HS-27A (cell line): ENCODE results near the gene ACOT2.
"Not testable (repeated sequence)": the region's sequence is repeated elsewhere in the genome, so short reads cannot be mapped to it uniquely, and the experiment has no call there.

ENCODE experiments used
- DNase-seq: peaks from one replicate; pipeline ENCODE4 v3.0.0-alpha.2; 2012; ENCODE audit warnings: low read depth, missing footprints

Gene ACOT2

DNA sequence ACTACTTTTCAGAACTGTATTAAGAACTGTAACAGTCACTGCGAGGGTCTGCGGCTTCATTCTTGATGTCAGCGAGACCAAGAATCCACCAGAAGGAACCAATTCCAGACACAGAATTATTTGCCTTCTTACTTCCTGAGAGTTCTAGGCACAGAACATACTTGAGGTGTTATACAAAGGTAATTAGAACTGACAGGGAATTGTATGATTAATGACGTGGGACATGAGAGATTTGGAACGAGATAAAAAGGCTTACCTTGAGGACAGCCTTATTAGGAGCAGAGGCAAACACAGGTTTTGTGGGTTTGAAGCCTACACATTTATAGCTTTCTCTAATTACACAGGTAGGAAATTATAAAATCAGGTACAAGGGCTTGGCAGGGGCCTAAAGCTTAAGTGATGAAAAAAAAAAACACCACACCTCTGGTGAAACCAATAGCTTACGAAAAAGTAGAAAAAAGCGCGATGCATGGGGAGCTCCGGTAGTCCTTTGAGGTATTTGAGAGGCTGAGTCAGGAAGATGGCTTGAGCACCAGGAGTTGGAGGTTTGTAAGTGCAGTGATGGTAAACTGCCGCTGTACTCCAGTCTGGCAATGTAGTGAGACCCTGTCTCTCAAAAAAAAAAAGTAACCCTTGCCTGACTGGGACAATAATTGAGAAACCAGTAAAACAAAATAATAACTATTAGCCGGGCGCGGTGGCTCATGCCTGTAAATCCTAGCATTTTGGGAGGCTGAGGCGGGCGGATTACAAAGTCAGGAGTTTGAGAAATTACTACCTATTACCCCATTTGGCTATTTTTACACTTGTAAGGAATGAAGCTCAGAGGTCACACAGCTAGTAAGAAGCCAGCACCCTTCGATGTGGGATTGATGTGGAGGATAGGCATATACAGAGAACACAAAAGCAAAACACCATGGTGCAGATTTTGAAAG lies 795 bp upstream of the ACOT2 start:
- DNase-seq, result no peak

DNA sequence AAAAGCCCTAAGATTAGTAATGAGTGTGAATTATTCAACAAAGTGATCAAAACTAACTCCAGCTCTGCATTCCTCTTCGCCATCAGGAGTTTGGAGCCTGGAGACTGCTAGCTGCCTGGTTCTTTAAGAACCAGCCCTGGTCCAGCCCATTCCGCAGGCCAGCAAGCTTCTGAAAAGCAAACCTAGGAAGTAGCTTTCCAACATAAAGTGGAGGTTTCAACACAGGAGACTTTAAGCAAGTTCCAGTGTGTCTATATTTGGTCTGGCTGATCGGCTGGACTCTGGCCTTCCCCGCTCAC lies 178 bp upstream of the ACOT2 start:
- DNase-seq, result not testable (repeated sequence)

DNA sequence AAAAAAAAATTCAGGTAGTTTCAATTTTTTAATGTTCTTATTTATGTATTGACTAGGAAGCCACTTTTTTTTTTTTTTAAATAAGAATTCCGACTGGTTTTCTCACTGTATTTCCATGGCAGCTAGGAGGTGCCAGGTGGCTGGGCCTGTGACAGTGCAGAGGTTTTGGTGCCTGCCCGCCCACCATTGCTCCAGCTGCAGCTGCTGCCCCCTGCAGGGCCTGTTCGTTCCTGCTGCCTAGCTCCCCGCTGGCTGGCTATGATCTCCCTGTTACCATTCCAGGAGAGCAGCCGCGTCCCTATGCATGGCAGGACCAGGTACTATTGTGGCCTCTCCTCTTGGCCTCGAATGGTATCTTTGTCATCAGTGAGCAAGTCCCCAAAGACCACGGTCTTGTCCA lies 1.9 kb downstream of the ACOT2 start:
- not testable (repeated sequence) for DNase-seq

DNA sequence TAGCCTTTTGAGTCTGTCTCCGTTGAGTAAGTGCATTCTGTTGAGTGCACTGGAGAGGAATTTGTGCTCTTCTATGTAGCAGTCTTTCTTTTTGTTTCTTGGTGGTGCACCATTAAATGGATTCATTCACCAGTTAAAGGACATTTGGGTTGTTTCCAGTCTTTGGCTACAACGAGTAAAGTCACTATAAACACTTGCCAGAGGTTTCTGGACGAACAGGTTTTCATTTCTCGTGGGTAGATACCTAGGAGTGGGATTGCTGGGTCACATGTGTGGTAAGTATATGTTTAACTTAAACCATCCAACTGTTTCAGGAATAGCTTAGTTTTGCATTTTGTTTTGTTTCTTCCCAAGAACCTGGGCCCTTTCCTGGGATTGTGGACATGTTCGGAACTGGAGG lies 4.0 kb downstream of the ACOT2 start:
- DNase-seq, result not testable (repeated sequence)

DNA sequence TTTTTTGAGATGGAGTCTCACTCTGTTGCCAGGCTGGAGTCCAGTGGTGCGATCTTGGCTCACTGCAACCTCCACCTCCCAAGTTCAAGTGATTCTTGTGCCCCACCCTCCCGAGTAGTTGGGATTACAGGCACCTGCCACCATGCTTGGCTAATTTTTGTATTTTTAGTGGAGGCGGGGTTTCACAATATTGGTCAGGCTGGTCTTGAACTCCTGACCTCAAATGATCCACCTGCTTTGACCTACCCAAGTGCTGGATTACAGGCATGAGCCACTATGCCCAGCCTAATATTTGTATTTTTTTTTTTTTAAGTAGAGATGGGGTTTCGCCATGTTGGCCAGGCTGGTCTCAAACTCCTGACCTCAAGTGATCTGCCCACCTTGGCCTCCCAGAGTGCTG lies 4.7 kb downstream of the ACOT2 start:
- DNase-seq, result not testable (repeated sequence)

DNA sequence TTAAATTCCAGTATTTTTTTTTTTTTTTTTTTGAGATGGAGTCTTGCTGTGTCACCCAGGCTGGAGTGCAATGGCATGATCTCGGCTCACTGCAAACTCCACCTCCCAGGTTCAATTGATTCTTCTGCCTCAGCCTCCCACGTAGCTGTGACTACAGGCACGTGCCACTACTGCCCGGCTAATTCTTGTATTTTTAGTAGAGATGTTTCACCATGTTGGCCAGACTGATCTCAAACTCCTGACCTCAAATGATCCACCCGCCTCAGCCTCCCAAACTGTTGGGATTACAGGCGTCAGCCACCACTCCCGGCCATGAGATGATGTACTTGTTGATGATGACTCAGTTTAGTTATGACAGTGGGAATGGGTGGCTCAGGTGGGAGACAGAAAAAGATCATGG lies 5.2 kb downstream of the ACOT2 start:
- DNase-seq, result not testable (repeated sequence)

DNA sequence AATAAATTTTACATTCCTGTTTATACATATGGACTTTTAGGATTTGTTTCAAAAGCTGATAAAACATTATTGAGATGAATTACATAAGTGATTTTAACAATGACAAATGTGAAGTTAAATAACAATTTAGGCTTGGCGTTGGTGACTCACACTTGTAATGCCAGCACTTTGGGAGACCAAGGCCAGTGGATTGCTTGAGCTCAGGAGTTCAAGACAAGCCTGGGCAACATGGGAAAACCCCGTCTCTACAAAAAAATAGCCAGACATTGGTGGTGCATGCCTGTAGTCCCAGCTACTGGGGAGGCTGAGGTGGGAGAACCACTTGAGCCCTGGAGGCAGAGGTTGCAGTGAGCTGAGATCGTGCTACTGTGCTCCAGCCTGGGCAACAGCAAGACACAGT lies 7.4 kb downstream of the ACOT2 start:
- no peak for DNase-seq

DNA sequence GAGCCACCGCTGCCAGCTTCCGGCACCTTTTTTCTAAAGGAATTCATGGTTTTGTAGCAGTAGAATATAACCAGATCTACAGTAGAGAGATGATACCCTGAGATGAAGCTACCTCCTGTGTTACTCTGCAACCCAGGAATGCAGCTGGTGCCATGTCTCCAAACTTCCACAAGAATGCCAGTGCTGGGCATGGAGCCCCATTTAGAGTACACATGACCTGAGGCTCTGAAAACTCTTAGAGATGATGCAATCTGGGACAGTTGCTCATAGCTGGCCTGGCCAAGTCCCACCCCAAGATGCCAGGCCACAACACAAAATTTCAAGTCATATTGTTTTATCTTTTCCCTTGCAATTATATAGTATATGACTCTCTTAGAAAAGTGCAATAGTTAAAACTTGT lies 8.2 kb downstream of the ACOT2 start:
- DNase-seq, result not testable (repeated sequence)

DNA sequence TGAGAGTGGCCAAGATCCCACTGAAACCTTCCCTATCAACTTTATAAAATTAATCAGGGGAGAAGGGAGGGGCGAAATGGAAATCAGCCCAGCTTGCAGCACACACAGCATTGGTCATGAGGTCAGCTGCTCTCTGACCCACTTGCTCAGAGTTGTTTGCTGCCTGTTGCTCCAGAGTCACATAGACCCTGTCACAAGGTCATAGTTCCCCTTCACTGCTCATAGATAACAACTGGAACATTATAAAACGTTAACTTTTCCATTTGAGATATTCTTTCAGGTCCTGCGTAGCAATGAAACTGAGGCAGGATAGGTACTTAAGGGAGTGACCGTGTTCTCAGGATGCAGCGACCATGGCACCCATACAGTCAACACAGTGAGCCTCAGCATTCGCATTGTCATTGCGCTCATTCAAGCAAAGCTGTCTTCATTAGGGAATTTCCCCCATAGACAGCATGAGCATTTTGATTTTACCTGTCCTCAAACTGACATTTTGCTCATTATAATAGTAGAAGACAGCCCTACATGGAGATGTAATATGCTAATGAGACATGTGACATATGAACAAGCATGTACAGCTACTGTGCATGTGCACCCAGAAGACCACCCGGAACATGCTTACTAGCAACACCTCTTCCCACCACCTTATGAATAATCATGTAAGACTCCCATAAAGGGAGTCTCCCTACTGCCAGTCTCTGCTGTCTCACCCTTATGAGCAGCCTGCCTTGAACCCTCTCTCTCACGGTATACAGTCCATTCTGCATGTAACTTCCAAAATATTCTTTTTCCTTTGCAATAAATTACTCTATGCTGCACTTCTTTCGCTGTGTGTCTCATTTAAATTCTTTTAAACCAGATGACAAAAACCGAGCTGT lies 13.3 kb downstream of the ACOT2 start:
- not testable (repeated sequence) for DNase-seq

DNA sequence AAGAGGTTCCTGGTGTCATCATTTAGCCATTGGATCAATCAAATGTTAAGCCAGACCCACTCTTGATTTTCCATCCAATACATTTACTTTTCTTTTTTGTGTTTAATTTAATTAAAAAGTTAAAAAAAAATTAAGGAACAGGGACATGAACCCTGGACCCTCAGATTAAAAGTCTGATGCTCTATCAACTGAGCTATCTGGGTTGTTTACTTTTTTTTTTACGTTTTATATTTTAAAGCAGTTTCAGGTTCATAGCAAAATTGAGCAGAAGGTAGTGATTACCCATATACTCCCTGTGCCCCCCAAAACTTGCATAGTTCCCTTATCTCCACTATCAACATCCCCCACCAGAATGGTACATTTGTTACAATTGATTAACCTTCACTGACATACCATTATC lies 19.7 kb downstream of the ACOT2 start:
- no peak for DNase-seq

DNA sequence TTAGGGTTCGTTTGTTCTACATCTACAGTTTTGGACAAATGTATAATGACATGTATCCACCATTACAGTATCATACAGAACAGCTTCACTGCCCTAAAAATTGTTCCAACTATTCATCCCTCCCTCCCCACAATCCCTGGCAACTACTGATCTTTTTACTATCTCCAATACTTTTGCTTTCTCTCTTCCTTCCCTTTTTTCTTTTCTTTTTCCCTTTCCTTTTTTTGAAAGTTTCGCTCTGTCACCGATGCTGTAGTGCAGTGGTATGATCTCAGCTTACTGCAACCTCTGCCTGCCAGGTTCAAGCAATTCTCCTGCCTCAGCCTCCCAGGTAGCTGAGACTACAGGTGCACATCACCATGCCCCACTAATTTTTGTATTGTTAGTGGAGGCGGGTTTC lies 20.1 kb downstream of the ACOT2 start:
- no peak for DNase-seq

DNA sequence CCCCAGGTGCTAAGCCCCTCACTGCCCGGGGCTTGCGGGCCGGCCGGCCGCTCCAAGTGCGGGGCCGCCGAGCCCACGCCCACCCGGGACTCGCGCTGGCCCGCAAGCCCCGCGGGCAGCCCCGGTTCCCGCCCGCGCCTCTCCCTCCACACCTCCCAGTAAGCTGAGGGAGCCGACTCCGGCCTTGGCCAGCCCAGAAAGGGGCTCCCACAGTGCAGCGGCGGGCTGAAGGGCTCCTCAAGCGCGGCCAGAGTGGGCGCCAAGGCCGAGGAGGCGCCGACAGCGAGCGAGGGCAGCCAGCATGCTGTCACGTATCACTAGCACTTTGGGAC lies 21.6 kb downstream of the ACOT2 start:
- not testable (repeated sequence) for DNase-seq

DNA sequence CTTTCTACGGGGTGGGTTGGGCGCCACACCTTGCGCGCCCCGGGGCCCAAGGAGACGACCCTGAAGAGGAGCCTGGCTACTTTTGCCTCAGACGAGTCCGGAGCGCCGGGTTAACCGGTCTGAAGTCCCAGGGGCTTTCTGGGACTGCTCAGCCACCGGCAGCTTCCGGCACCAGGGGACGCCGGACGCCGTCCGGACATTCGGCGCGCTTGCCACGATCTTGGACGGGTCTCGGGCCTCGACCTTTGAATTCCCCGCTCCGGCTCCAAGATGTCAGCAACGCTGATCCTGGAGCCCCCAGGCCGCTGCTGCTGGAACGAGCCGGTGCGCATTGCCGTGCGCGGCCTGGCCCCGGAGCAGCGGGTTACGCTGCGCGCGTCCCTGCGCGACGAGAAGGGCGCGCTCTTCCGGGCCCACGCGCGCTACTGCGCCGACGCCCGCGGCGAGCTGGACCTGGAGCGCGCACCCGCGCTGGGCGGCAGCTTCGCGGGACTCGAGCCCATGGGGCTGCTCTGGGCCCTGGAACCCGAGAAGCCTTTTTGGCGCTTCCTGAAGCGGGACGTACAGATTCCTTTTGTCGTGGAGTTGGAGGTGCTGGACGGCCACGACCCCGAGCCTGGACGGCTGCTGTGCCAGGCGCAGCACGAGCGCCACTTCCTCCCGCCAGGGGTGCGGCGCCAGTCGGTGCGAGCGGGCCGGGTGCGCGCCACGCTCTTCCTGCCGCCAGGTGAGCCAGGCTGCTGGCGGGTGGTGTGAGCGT lies 22.9 kb downstream of the ACOT2 start, which contains the start of gene ACOT4:
ACOT4 (plus strand) TSS at position 184 of the 760 bp plus-strand sequence; CDS start at position 271, 87 bp downstream.
- no peak for DNase-seq

DNA sequence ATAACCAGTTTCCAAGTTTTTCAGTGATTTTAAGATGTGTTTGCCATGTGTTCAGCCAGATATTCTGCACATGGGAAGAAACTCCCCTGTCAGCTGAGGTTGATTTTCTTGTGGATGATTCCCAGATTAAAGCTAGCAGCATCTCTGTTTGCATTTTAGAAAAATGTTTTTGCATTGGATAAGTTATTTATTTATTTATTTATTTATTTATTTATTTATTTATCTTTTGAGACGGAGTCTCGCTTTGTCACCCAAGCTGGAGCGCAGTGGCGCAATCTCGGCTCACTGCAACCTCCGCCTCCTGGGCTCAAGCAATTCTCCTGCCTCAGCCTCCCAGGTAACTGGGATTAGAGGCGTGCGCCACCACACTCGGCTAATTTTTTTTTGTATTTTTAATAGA lies 25.5 kb downstream of the ACOT2 start:
- DNase-seq, result no peak

DNA sequence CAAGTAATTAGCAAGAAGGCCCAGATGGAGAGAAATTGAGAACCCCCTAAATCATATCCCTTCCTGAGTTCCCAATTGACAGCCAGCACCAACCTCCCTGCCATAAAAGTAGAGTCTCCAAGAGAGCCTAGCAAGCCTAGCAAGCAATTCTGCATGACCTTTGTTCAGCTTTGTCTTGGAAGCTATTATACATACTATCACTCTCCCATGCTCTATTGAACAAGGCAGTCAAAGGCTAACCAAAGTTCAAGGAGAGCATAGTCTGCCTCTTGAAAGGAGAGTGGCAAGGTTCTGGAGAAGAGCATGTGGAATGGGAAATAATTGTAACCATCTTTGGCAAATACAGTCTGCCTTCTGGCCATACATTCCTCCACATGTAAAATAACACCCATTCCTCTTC lies 30.5 kb downstream of the ACOT2 start:
- no peak for DNase-seq

DNA sequence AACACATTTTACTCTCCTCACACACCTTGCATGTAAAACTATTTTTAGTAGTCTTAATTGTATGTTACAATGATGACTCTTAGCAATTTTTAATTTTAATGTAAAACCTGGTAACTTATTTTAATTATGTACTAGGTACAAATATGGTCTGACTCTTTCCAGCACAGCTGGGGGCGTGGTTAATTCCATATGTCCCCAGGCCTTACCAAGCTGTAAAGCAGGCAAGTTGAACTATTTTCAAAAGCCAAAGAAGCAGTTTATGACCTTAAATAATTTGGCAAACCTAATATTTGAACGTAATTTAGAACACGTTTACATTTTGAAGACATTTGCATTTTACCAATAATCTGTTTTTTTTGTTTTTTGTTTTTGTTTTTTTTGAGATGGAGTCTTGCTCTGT lies 34.0 kb downstream of the ACOT2 start:
- no peak for DNase-seq

DNA sequence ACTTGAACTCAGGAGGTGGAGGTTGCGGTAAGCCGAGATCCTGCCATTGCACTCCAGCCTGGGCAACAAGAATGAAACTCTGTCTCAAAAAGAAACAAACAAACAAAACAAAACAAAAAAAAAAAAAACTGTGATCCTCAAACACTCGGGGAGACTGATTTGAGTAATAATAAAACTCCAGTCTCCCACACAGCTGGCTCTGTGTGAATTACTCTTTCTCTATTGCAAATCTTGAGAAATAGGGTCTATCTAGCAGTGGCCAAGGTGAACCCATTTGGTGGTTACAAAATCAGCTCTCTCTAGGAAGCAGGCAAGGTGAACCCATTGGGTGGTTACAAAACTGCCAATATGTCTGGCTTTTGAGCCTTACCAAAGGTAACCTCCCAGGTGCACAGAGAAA lies 37.3 kb downstream of the ACOT2 start:
- DNase-seq, result no peak

DNA sequence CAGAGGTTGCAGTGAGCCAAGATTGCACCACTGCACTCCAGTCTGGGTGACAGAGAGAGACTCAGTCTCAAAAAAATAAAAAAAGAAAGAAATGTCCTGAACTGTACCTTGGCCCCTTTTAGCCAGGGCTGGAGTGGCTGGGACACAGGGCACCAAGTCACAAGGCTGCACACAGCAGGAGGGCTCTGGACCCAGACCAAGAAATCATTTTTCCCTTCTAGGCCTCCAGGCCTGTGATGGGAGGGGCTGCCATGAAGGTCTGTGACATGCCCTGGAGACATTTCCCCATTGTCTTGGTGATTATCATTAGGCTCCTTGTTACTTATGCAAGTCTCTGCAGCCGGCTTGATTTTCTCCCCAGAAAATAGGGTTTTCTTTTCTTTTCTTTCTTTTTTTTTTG lies 38.2 kb downstream of the ACOT2 start:
- no peak for DNase-seq

DNA sequence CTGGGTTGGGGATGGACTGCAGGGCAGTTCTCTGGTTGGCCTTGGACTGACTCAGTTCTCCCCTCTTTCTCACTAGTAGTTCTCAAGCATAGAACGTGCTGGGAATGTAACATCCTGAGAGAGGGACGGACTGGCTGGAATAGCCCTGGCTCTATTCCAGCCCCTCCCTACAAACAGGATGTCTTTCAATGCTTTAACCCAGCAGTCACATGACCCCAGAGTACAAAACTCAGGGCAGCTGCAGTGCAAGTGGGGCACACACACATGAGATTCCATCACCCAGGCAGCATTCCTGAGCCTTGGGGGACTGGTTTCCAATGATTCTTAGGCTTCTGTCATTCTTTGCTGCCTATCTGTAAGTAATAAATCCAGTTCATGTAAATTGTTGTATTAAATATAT lies 41.7 kb downstream of the ACOT2 start:
- DNase-seq, result no peak

DNA sequence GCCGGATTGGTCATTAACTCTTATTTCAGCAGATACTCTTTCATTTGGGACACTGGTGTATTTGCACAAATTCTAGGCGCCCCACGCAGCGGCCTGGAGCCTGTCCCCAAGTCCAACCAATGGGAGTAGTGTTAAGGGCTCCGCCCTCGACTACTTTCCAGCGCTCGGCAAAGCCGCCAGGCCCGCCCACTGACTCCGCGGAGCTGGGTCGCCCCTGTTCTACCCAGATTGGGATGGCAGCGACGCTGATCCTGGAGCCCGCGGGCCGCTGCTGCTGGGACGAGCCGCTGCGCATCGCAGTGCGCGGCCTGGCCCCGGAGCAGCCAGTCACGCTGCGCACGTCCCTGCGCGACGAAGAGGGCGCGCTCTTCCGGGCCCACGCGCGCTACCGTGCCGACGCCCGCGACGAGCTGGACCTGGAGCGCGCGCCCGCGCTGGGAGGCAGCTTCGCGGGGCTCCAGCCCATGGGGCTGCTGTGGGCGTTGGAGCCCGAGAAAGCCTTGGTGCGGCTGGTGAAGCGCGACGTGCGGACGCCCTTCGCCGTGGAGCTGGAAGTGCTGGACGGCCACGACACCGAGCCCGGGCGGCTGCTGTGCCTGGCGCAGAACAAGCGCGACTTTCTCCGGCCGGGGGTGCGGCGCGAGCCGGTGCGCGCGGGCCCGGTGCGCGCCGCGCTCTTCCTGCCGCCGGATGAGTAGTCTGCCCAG lies 43.5 kb downstream of the ACOT2 start, which contains the start of gene ACOT6:
ACOT6 (plus strand) TSS at position 179 of the 707 bp plus-strand sequence; CDS start at position 234, 55 bp downstream.
- DNase-seq, result no peak

DNA sequence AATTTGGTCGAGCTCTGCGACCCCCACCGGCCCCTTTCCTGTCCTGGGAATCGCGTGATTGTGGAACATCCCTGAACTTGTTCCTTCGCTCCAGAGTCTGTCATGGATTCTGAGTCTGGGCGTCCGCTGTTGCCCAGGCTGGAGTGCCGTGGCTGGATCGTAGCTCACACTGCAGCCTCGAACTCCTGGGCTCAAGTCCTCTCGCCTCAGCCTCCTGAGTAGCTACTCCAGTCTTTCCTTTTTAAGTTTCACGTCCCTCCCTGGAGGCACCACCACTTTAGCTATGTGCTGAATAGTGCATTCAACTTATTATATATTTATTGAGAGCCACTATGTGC lies 44.0 kb downstream of the ACOT2 start:
- DNase-seq, result no peak
